ENCODE results near the gene KRTAP21-3. TPM values are rescaled to one million over a fixed set of nuclear protein-coding genes. Genes with fewer than 3 reads are reported as not detected.

The KRTAP21-3 gene
- total and polyA plus RNA-seq, 10 of the 15 experiments (the other 5 are each of a cell fraction or from before 2014, with no cell fraction given): not detected

DNA sequence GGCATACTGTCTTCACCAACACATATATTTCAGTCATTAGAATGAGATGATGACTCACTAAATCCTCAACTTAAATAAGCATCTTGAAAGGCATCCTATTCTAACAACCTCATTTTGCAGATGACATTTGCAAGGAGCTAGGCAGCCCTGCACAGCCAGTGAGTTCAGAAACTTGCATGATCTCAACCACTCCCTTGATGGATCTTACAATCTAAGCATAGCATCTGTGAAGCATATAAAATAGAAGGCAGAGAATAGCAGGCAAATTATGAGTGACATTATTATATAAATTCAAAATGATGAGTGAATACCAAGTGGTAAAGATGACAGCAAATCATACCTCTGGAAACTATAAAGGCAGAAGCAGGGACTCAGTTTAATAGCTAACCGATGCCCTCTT is 44.3 kb downstream of the KRTAP21-3 start (continued):
- TF ChIP-seq, protein P1, sequence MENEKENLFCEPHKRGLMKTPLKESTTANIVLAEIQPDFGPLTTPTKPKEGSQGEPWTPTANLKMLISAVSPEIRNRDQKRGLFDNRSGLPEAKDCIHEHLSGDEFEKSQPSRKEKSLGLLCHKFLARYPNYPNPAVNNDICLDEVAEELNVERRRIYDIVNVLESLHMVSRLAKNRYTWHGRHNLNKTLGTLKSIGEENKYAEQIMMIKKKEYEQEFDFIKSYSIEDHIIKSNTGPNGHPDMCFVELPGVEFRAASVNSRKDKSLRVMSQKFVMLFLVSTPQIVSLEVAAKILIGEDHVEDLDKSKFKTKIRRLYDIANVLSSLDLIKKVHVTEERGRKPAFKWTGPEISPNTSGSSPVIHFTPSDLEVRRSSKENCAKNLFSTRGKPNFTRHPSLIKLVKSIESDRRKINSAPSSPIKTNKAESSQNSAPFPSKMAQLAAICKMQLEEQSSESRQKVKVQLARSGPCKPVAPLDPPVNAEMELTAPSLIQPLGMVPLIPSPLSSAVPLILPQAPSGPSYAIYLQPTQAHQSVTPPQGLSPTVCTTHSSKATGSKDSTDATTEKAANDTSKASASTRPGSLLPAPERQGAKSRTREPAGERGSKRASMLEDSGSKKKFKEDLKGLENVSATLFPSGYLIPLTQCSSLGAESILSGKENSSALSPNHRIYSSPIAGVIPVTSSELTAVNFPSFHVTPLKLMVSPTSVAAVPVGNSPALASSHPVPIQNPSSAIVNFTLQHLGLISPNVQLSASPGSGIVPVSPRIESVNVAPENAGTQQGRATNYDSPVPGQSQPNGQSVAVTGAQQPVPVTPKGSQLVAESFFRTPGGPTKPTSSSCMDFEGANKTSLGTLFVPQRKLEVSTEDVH (IDR thresholded peaks at IDR 0.05; ENCODE audit: low read depth, partially characterized antibody): no peak
- no peak for TF ChIP-seq SUPT20H (IDR thresholded peaks at IDR 0.05; ENCODE audit: borderline replicate concordance, control insufficient read depth, low read depth, low read length)
- TF ChIP-seq, protein P2, sequence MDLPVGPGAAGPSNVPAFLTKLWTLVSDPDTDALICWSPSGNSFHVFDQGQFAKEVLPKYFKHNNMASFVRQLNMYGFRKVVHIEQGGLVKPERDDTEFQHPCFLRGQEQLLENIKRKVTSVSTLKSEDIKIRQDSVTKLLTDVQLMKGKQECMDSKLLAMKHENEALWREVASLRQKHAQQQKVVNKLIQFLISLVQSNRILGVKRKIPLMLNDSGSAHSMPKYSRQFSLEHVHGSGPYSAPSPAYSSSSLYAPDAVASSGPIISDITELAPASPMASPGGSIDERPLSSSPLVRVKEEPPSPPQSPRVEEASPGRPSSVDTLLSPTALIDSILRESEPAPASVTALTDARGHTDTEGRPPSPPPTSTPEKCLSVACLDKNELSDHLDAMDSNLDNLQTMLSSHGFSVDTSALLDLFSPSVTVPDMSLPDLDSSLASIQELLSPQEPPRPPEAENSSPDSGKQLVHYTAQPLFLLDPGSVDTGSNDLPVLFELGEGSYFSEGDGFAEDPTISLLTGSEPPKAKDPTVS (IDR thresholded peaks at IDR 0.05; ENCODE audit: low read depth, low read length): no peak
- TF ChIP-seq, protein P3, sequence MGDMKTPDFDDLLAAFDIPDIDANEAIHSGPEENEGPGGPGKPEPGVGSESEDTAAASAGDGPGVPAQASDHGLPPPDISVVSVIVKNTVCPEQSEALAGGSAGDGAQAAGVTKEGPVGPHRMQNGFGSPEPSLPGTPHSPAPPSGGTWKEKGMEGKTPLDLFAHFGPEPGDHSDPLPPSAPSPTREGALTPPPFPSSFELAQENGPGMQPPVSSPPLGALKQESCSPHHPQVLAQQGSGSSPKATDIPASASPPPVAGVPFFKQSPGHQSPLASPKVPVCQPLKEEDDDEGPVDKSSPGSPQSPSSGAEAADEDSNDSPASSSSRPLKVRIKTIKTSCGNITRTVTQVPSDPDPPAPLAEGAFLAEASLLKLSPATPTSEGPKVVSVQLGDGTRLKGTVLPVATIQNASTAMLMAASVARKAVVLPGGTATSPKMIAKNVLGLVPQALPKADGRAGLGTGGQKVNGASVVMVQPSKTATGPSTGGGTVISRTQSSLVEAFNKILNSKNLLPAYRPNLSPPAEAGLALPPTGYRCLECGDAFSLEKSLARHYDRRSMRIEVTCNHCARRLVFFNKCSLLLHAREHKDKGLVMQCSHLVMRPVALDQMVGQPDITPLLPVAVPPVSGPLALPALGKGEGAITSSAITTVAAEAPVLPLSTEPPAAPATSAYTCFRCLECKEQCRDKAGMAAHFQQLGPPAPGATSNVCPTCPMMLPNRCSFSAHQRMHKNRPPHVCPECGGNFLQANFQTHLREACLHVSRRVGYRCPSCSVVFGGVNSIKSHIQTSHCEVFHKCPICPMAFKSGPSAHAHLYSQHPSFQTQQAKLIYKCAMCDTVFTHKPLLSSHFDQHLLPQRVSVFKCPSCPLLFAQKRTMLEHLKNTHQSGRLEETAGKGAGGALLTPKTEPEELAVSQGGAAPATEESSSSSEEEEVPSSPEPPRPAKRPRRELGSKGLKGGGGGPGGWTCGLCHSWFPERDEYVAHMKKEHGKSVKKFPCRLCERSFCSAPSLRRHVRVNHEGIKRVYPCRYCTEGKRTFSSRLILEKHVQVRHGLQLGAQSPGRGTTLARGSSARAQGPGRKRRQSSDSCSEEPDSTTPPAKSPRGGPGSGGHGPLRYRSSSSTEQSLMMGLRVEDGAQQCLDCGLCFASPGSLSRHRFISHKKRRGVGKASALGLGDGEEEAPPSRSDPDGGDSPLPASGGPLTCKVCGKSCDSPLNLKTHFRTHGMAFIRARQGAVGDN (IDR thresholded peaks at IDR 0.05): no peak

All from GM12878 (cell line).